22Rv1 (cell line): ENCODE measurements around the gene VIPR1.

Source experiments
- CTCF ChIP-seq: fragments of 450-650 bp; IDR thresholded peaks from 2 replicates; pipeline ENCODE4 v1.5.1; 2017; ENCODE audit warnings: mild to moderate bottlenecking
- ZFX ChIP-seq: fragments of 450-650 bp; IDR thresholded peaks from 2 replicates; pipeline ENCODE4 v1.6.1; 2017; ENCODE audit warnings: antibody characterized with exemption, borderline replicate concordance

- TF ChIP-seq CTCF: no peak
- no peak for TF ChIP-seq ZFX
These were observed 6.7 kb downstream of the VIPR1 start for GRCh38 chr3:42509111-42509510.
